ENCODE measurements around the gene PARD3.

Gene PARD3

GRCh38 chr10:34171957-34172527 is 643.1 kb downstream of the PARD3 start:
- TF ChIP-seq ZNF274 (IDR thresholded peaks at IDR 0.05; ENCODE audit: low read depth, low read length): no peak

DNA sequence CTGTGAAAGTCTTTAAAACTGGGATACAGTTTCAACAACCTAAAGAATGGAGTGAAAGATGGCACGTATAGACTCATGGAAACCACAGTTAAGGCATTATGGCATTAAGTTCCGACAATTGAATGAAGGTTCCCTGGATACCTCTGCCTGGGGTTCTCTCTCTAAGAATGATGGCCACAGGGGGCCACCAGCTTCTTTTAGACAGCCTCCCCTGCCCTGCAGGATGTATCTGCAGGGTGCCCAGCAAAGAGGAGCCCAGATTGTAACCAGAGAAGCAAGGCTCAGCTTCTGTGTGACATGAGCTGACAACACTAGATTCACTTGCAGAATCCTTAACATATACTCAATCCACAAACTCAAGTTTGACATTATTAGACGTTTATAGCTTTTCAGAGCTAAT is 645.4 kb downstream of the PARD3 start:
- H3K4me3 ChIP-seq (ENCODE audit: low read length): no peak overlapping the region
- no peak for TF ChIP-seq ZNF274 (IDR thresholded peaks at IDR 0.05; ENCODE audit: low read depth, low read length)

More at GRCh38 chr10:34171957-34172527, 643.1 kb downstream of the PARD3 start:
- H3K4me3 ChIP-seq (ENCODE audit: low read length): no peak overlapping the region

DNA sequence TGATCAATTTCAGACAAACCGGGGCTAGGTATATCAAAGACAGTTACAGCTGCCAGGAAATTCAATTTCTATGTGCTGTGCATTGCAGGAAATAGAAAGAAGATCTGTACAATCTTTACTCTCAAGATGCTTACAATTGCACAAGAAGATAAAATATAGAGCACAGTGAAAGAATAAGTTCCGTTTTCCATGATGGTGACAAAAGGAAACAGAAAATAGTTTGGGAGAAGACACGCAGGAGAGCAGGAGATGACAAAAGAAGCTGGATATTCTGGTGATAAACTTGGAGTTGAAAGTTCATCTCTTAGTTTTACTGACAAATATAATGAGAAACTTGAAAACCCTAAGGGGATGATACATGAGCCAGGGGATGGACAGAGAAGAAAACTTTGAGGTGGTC is 646.0 kb downstream of the PARD3 start:
- H3K4me3 ChIP-seq (ENCODE audit: low read length): no peak overlapping the region
- no peak for TF ChIP-seq ZNF274 (IDR thresholded peaks at IDR 0.05; ENCODE audit: low read depth, low read length)

GRCh38 chr10:34168439-34168838 is 646.7 kb downstream of the PARD3 start:
- no peak overlapping the region for H3K4me3 ChIP-seq (ENCODE audit: low read length)
- no peak for TF ChIP-seq ZNF274 (IDR thresholded peaks at IDR 0.05; ENCODE audit: low read depth, low read length)

- no peak overlapping the region for H3K4me3 ChIP-seq (ENCODE audit: low read length)
- no peak for TF ChIP-seq ZNF274 (IDR thresholded peaks at IDR 0.05; ENCODE audit: low read depth, low read length)
Measured at GRCh38 chr10:34166823-34167222, 648.3 kb downstream of the PARD3 start.

DNA sequence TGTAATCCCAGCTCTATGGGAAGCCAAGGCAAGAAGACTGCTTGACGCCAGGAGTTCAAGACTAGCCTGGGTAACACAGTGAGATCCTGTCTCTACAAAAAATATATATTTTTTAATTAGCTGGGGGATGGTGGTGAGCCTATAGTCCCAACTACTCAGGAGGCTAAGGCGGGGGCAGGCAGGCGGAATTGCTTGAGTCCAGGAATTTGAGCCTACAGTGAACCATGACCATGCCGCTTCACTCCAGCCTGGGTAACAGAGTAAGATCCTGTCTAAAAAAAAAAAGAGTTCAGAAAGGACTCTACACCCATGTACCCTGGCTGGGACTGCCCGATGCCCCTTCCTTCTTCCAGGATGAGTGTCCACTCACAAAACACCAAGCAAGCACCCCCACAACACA is 648.7 kb downstream of the PARD3 start:
- no peak overlapping the region for H3K4me3 ChIP-seq (ENCODE audit: low read length)
- no peak for TF ChIP-seq ZNF274 (IDR thresholded peaks at IDR 0.05; ENCODE audit: low read depth, low read length)

DNA sequence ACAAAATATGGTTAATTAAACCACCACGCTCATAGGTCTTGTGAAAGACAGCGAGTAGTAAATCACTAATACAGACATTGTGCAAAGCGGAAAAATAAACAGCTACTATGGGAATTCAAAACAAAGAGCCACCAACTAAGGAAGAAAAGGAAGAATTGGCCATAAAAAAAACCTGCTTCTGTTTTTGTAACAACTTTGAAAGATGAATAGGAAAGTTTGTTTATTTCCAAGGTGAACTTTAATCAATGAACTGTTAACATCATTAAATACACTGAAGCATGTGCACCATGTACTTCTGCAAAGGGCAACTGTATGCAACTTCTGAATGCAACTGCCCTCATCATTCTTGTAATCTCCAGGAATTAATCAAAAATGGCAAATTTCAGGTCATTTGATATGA is 651.1 kb downstream of the PARD3 start:
- no peak overlapping the region for H3K4me3 ChIP-seq (ENCODE audit: low read length)
- TF ChIP-seq ZNF274 (IDR thresholded peaks at IDR 0.05; ENCODE audit: low read depth, low read length): no peak

DNA sequence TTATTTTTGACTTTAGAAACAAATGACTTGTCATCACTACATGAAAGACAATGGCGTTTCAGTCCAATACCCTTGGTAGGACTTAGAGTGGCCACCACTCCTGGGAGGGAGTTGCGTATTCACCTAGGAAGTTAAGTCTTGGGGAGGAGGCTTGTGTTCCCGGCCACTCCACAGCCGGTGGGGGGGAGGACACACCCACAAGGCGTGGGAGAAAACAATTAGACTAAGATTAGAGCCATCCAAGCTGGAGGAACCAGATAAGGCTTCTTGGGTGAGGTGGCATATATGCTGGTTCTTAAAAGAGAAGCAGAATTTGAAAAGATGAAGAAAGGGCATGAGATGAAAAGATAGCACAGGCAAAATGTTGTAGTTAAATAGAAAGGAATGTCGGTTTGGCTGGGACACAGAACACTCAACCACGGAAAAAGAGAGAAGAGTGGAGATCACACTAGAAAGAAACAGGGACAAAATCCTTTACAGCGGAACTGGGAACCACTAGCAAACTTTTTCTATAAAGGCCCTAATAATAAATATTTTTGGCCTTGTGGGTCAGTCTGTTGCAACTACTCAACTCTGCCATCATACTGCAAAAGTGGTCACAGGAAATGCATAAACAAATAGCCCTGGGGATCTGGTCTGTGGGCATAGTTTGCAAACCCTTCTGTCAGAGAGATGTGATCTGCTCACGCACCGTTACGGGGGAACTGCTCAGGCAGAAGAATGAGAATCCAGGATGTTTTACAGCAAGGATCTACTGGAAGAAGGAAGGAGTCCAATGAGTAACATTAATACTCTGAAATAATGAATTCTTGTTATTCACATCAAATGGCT is 651.8 kb downstream of the PARD3 start:
- no peak overlapping the region for H3K4me3 ChIP-seq (ENCODE audit: low read length)
- TF ChIP-seq ZNF274 (IDR thresholded peaks at IDR 0.05; ENCODE audit: low read depth, low read length): no peak

- no peak for TF ChIP-seq ZNF274 (IDR thresholded peaks at IDR 0.05; ENCODE audit: low read depth, low read length)
- no peak overlapping the region for H3K4me3 ChIP-seq (ENCODE audit: low read length)
Measured at GRCh38 chr10:34161777-34162370, 653.2 kb downstream of the PARD3 start.

DNA sequence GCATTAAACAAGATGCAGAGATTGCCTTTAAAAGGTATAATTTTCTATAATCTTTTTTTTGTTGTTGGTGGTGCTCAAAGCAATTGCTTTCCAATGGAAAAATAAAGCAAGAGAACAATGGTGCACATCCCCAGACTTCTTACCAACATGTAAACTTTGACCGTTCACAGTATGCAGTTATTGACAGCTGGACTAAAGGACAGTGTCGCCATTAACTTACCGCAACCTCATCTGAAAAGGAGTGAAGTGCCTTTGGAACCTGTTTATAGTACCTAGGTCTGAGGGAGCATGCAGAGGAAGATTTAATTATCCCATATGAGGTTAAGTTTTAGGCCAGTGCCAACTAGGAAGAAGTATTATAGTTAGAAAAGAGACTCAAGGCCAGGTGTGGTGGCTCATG is 654.5 kb downstream of the PARD3 start:
- no peak overlapping the region for H3K4me3 ChIP-seq (ENCODE audit: low read length)
- TF ChIP-seq ZNF274 (IDR thresholded peaks at IDR 0.05; ENCODE audit: low read depth, low read length): no peak

- no peak overlapping the region for H3K4me3 ChIP-seq (ENCODE audit: low read length)
- TF ChIP-seq ZNF274 (IDR thresholded peaks at IDR 0.05; ENCODE audit: low read depth, low read length): no peak
Measured at GRCh38 chr10:34157501-34157900, 657.6 kb downstream of the PARD3 start.

DNA sequence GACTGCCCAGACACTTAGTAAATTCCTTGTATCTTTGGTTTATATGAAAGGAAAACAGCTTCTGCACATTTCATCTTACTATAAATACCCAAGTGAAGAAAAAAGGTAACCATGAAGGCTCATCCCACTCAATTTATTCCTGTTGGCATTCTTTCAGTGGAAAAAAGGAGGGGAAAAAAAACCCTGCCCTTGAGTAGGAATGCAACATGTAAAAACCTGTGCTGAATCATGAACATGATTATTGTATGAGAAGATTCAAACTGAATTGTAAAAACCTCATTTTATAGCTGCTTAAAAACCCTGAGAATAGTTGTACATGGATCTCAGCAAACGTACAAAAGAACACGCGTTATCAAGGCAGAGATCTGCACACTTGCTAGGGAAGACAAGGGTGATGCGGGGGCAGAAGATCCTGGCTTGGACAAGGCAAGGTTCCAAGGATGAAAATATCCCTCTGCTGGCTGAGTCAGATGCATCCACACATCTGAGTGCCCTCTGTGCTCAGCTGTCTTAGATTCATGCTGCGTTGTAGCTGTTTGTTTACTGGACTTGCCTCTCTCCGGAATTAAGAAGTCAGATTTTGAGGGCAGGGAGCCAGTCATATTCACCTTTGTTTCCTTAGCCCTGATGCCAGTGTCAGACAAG is 658.2 kb downstream of the PARD3 start:
- no peak overlapping the region for H3K4me3 ChIP-seq (ENCODE audit: low read length)
- no peak for TF ChIP-seq ZNF274 (IDR thresholded peaks at IDR 0.05; ENCODE audit: low read depth, low read length)

DNA sequence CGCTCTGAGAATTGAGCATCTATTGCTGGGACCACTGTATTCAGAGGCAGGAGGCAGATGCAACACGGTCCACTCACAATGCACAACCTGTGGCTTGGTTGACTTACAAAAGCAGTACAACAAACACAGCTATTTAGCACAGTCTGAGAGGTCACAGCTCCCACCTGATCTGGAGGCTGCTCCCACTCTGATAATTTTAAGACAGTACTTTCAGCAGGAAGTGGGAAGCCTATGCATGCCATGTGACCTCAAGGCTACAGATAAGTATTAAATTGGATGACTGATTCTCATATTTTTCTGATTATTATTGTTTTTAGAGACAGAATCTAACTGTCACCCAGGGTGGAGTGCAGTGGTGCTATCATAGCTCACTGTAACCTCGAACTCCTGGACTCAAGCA is 659.3 kb downstream of the PARD3 start:
- H3K4me3 ChIP-seq (ENCODE audit: low read length): no peak overlapping the region
- TF ChIP-seq ZNF274 (IDR thresholded peaks at IDR 0.05; ENCODE audit: low read depth, low read length): no peak

- no peak for TF ChIP-seq ZNF274 (IDR thresholded peaks at IDR 0.05; ENCODE audit: low read depth, low read length)
- no peak overlapping the region for H3K4me3 ChIP-seq (ENCODE audit: low read length)
Measured at GRCh38 chr10:34154383-34154900, 660.7 kb downstream of the PARD3 start.

Data from GM08714 (cell line).